ENCODE data around the gene PRKAR1B.

Gene PRKAR1B

DNA sequence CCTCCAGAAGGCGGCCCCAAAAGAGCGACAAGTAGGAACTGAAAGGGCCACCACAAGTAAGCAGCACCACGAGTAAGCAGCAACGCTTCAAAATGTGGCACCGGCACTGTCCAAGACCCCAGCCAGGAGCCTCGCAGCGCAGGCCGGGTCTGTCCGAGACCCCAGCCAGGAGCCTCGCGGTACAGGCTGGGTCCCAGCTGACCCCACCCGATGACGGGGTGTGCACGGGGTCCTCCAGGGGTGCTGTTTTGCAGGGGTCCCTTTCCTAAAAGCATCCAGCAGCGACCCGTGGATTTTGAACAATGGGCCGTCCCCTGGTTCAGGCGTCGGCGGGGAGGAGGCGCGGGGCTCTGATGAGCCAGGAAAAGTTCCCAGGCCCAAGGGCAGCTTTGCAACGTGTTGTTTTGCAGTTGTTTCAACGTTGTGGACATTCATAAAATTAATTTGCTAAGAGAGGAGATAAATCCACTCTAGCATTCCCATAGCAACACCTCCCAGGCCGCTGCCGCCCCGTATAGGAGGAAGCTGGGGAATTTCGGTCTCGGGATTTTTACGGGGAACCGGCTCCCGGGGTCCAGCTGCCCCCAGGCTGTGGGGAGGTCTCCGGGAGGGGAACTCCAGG lies 155.9 kb downstream of the PRKAR1B start:
- no peak for DNase-seq (ENCODE audit: low read depth)

DNA sequence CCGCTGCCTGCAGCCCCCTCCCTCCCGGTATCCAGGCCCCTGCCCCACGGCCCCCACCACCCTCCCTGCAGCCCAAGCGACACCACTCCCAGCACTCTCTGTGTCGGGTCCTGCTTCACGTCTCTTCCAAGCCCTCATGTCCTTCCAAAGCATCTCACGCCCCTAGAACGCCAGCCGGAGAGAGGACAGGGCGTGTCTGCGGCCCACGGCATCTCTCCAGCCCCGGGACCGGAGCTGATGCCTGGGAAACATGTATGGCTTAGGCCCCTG lies 156.3 kb downstream of the PRKAR1B start:
- no peak for DNase-seq (ENCODE audit: low read depth)

DNA sequence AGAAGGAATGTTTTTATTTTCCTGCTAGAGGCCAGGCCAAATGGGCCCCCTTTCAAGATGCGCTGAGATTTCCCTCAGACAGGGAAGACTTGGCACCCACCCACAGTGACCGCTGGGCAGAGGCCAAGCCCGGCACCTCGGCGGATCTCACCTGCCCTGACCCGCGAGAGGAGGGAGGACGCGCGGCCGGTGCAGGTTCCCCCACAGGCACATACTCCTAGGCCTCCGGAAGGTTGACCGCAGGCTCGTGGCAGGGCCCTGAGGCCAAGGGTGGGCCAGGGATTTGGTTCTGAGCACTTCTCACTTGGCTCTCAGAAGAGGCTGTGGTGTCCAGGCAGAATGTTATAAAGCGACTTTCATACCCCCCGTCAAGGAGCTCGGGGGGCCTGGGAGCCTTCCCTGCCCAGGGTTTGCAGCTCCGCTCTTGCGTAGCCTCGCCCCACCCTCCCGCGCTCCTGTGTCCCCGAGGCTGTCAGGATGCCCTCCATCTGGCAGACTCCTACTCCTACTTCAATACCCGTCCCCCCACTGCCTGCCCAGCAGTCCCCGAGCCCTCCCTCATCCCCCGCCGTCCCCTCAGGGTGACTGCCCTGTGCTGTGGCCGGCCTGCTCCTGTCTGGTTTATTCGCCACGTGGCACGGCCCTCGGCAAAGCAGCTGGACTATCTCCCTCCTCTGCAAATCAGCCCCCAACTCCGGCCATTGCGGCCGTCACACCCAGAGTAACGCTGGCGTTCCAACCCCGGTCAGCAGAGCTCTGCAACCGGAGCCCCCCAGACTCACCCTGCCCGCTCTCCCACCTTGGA lies 156.9 kb downstream of the PRKAR1B start:
- DNase-seq (ENCODE audit: low read depth), result no peak

DNA sequence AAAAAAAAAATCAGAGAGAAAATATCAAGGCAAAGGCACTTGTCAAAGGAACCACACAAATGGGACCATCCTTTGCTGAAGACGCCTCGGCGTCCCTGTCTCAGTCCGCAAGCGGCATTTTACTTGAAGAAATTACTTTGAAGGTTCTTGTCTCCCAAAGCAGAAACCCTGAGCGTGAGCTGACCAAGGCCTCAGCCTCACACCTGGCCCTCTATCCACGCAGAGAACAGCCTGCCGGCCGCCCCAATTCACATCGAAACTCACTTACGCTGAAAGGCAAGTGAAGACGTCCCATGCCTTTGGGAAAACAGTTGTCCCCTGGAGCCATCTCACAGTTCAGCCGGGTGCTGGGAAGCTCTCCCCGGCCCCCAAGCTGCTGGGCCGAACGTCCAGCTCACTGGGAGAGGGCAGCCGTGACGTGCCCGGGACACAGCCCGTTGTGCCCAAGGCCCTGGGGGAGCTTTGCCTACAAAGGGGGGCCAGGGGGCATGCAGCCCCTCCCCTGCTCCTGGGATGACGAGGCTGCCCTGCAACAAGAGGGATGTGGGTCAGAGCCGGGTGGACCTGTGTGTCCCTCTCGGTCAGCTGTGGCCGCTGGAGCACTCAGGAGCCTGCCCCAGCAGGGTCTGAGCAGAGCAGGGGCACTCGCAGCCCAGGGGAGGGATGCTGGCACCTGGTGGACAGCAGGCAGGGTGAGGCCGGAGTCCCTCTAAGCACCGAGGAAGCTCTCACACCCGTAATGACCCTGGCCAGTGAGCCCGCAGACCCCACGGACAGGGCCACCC lies 157.8 kb downstream of the PRKAR1B start:
- DNase-seq (ENCODE audit: low read depth), result no peak

DNA sequence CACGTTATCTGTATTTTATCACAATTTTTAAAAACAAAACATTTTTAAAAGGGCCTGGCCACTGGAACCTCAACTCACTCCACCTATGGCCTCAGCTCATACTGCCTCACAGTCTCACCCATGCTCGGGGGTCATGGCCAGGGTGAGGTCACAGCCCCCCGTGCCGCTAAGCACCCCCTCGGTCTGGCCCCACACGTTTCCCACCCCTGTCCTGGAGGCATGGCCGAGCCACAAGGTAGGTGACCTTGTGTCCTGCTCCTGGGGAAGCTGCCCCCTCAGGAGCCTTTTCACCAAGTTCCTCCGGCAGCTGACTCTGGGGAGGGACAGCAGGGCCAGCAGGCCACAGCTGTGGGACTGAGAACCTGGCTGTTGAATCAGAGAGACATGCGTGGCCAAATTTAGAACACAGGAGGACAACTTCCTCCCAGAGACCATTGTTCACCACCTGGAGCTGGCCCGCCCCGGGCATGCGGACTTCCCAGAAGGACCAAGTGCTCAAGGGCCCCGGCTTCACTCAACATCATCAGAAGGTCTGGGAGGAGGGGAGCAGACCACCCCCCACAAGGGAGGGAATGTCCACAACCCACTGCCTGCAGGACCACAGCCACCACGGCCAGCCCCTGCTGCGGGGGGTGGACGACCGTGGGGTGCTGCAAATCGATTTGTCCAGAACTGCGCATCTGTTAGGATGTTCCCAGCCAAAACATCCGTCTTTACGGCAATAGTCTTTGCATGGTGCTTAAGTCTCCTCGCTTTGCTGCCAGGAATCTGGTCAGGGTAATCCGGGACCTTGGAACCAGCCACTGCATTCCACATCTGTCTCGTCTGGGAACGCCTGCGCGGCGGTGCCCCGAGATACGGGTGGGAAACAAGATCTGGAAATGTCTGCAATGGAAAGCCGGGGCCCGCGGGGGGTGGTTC lies 158.8 kb downstream of the PRKAR1B start:
- peak; percentile 38 for DNase-seq (ENCODE audit: low read depth)

DNA sequence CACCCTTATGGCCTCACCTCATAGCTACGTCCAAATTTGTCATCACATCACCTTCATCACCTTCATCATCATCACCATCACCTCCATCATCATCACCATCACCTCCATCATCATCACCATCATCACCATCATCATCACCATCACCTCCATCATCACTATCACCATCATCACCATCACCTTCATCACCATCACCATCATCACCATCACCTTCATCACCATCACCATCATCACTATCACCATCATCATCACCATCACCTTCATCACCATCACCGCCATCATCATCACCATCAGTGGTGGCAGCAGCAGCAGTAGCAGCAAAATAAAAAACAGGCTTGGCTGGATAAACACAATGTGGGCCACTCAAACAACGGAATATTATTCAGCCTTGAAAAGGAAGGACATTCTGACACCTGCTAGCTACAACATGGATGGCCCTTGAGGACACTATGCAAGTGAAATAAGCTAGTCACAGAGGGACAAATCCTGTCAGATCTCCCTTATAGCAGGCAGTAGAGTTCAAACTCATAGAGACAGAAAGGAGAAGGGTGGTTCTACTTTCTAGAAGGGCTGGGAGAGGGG lies 159.7 kb downstream of the PRKAR1B start:
- DNase-seq (ENCODE audit: low read depth), result no peak

DNA sequence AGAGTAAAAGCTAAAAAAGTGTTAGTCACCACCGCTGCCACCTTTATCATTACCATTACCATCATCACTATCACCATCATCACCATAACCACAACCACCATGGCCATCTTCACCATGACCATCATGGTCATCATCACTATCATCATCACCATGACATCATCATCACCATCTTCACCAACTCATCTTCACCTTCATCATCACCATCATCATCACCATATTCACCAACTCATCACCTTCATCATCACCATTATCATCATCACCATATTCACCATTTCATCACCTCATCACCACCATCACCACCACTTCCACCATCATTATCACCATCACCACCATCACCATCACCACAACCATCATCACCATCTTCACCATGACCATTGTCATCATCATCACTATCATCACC lies 161.0 kb downstream of the PRKAR1B start:
- DNase-seq (ENCODE audit: low read depth), result no peak

DNA sequence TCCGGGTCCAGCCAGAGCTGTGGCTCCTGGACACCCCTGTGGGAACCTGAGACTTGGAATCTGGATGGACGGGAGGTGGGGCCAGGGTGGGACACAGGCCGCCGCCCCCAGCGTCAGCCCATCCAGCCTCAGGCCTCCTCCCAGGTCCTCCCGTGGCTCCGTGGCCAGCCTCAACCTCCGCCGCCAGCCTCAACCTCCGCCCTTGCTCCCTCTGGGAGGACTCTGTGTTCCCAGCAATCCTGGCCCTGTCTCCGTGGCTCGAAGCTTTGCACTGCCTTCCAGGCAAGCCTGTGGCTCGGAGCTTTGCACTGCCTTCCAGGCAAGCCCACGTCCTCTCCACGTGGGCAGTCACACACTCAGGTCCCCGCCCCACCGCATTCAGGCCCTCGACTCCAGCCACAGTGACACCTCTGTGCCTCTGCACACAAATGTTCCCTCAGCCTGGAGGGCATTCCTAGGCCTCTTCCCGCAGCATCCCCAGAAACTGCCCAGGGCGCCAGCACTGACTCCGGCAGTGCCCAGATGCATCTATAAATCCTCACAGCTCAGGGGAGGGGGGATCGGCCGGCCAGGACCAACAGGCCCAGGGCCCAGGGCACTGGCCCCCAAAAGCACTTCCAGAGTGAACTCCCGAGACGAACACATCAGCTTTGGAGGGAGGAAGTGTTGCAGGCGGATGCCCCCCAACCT lies 162.8 kb downstream of the PRKAR1B start:
- no peak for DNase-seq (ENCODE audit: low read depth)

DNA sequence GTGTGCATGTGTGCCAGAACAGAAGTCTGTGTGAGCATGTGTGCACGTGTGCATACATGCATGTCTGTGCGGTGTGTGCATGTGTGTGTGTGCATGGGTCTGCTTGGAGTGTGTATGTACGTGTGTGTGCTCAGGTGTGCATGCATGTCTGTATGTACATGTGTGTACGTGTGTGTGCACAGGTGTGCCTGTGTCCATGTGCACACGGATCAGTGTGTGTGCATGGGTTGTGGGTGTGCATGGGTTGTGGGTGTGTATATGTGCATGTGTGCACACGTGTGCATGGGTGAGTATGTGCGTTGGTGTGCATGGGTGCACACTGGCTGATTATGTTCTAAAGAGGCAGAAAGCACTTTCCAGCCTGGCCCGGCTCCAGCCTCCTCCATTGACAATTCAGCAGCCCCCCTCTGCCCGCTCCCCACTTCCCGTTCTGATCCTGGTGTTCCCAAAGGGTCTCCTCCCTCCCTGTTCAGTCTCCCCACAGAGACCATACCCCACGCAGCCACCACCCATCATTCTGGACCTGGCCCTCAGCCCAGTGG lies 163.4 kb downstream of the PRKAR1B start:
- no peak for DNase-seq (ENCODE audit: low read depth)

DNA sequence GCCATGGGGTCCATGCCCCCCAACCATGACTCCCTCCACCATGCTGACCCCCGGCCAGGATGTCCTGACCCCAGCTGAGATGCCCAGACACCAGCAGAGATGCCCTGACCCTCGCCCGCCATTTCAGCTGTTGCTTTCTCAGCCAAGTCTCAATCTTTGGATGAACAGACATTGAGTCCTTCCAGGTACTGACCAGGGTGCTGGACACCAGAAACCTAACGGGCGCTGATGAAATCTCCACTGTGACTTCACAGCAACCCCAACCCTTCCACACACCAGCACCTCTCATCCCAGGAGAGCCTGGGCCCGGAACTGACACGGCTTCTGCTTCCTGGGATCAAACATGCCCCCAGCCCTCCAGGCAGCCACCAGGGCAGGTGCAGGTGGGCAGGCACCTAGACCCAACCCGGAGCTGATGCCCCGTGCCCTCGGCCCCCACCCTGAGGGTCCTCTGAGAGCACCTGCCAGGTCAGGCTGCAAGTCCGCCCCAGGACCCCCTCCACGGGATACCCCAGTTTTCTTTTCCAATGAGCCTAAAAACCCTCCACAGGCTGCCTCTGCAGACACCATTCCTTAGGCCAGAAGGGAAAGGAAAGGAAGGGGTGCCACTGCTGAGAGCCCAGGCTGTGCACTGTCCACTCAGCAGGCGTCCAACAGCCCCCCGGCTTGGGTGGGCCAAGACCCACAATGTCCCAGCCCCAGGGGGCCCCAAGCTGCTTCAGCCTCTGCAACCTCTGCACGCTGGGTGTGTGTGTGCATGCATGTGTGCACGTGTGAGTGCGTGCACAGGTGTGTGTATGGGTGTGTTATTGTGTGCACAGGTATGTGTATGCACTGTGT lies 164.1 kb downstream of the PRKAR1B start:
- DNase-seq (ENCODE audit: low read depth), result no peak

DNA sequence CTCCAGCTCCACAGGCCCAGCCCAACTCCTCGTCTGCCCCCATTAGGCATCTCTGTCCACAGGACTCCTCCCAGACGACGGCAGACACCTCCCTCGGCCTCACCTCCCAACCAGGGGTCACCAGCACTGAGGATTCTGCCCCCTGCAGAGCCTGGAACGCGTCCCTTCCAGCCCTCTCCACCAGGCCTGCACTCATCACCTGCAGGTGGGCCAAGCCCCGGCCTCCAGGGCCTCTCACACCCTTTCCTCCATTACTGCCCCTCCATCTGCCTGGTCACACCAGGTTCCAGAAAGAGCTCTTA lies 164.8 kb downstream of the PRKAR1B start:
- DNase-seq (ENCODE audit: low read depth), result no peak

DNA sequence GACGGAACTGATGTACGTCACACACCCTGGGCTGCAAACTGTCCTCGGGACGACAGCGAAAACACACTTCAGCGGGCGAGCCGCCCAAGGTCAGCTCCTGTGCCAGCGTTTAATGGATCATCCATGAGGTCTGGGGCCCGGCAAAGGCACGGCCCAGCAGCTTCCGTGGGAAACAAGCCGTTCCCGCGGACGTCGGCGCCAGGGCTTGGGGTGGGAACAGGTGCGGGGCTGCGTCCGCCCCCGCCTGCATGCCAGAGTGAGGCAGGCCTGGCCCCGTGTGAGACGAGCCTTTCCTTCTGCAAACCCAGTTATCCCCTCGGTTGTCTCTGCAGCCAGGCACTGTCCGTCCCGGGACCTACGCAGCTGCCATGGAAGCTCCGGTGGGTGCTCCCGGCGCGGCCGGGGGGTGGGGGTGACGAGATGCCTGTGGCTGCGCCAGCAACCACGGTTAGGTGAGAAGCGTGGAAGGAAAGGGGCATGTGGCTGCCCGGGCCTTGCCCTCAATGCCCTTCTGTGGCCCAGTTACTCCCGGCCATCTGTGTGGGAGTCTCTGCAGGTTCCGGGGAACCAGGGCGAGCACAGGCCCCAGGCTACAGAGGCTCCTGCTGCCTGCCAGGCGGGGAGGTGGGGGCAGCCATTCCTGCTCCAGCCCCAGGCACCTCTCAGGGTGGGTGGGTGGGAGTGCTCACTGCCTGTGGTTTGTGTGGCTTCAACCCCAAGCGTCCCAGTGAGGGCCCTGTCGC lies 165.3 kb downstream of the PRKAR1B start:
- no peak for DNase-seq (ENCODE audit: low read depth)

DNA sequence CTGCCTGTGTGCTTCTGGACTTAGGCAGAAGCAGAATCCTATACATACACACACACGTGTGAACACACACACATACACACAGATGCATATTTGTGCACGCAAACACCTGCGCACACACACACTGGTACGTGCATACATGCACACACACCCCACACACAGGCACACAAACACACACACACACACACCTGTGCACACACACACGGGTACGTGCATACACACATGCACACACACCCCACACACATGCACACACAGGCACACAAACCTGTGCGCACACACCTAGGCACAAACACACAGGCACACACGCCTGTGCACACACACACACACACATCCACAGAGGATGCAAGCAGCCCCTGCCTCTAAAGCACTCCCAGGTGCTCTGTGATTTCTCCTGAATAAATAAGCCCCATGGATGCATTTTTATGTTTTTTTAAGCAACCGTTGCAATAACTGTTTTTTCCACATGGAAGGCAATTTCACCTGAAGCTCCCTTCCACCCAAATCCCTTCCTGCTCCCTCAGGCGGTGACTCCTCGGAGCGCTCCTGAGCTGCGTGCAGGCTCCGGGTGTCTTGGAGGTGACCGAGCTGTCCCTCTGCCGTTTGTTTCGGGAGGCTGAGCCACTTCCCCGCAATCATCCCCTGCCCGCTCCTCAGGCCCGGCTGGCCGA lies 166.0 kb downstream of the PRKAR1B start:
- DNase-seq (ENCODE audit: low read depth), result no peak

DNA sequence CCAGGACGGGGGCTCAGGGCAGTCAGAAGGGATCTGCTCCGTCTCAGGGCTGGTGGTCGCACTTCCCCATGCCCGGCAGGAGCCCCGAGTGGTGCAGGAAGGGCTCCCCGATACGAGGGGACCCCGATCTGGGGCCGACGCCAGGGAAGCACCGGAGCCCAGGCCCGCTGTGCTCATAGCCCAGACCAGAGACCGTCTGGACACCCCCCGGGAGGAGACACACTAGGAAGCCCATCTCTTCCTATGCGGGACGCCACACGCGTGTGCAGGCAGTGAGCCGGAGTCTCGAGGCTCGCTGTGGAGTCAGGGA lies 167.7 kb downstream of the PRKAR1B start:
- no peak for DNase-seq (ENCODE audit: low read depth)

DNA sequence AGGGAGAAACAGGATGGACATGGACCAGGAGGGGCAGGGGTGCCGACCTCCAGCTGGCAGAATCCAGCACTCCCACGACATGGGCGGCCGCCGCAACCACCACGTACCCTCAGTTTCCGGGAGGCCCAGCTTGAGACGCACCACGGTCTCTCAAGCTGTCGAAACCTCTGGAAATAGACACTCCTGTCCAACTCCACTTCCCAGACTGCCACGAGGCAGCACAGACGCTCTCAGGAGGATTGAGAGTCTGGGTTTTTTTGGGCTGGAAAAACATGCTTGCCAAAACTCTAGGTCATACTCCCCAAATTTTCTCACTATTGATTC lies 169.6 kb downstream of the PRKAR1B start:
- DNase-seq (ENCODE audit: low read depth), result no peak

DNA sequence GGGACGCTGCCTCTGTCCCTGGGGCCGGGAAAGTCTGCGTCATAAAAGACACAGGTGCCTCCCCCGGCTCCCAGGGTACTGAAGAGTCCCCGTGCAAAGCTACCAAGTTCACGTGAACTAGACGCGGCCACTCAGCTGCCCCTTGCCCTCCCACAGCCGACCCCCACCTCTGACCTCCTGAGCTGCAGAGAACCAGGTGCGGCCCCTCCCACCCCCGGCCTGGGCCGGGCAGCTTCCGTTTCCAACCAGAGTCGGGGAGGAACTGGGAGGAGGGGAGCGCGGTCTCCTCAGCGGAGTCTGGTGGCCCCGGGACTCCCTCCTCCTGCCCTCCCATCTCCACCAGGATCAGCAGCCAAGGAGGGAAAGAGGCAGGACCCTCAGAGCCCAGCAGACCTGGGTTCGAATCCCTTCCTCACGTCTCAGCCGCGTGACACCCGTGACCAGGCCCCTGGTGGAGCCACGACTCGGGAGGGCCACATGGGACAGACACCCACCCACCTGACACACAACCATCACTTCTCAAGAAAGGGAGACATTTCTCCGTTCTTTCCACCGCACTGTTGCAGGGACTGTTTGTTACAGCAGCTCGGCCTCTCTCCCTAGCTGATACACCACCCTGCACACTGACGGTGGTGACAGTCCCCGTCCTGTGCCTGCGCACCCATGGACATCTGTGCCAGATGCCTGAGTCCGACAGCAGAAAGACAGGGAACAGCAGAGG lies 170.1 kb downstream of the PRKAR1B start:
- DNase-seq (ENCODE audit: low read depth), result no peak

DNA sequence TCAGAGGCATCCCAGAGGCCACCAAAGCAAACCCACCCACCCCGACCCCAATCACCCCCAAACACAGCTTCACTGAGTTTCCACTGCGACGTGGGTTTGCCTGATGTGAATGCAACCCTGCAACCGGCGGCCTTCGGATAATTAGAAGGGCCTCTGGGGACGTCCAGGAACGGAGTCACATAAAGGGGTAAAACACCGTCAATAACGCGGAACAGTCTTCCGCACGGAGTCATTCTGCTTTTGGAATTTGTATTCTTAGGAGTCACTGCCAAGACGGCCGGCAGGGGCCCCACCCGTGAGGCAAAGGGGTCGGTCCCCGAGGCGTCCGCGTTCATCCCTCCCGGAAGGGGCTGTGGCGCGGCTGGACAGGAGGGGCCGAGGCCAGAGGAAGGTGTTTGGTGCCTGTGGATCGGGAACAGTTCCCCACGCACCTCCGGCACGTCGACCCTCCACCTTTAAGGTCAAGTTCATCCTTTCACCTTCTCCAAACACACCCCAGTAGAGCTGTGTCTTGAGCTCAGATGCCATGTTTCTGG lies 170.7 kb downstream of the PRKAR1B start:
- no peak for DNase-seq (ENCODE audit: low read depth)

DNA sequence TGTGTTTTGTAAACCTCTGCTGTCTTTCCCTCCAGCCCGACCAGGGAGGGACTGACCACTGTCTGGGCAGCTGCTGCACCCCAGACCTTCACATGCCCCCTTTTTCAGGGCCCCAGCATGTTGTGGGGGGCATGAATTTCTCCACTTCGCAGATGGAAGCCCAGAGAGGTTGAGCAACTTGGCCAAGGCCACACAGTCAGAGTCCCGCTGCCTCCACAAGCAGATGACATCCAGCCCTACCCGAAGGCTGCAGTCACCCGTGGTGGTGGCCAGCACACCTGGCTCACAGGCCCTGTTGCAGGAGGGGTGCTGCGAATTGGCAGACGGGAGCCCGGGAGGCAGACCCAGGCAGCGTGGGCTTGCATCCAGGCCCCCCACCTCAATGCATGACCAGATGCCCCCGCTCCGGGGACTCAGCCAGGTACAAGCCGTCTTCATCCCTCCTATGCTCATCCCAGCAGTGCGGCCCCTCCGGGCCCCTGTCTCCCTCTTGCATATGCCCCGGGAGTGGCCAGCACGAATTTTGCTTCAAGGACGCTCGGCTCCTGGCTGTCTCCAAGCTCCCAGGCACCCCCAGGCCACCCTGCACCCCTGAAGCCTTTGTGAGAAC lies 171.4 kb downstream of the PRKAR1B start:
- no peak for DNase-seq (ENCODE audit: low read depth)
